HepG2 (cell line): ENCODE measurements around the gene SETD1A. TPM values are rescaled to one million over a fixed set of nuclear protein-coding genes. Genes with fewer than 3 reads are reported as not detected.
A peak's percentile ranks its signal among the peaks of the same experiment; 100 is the strongest.

Experiments
- ELK4 ChIP-seq: sonication (generic); formaldehyde crosslinking; IDR thresholded peaks from 2 replicates; pipeline ENCODE4 v1.9.0; 2021; ENCODE audit warnings: missing genetic modification reagents, borderline replicate concordance
- GABPA ChIP-seq, 2 experiments: IDR thresholded peaks; 2 replicates each; pipeline ENCODE4 v1.6.1; 2011 to 2016; ENCODE audit warnings: low read depth in 2 of 2, low read length in 1 of 2, missing biosample characterization in 1 of 2, missing genetic modification characterization in 1 of 2
- GABPB1 ChIP-seq: IDR thresholded peaks from 2 replicates; pipeline ENCODE4 v1.6.1; 2016; ENCODE audit warnings: mild to moderate bottlenecking, missing genetic modification reagents, moderate library complexity, missing compliant biosample characterization
- POLR2A ChIP-seq, 2 experiments: IDR thresholded peaks; 2 replicates each; pipeline ENCODE4 v1.6.1; 2011; ENCODE audit warnings: low read depth in 2 of 2, low read length in 2 of 2, mild to moderate bottlenecking in 1 of 2, moderate library complexity in 1 of 2; ENCODE audit not compliant: insufficient read depth in 1 of 2
- SNAPC4 ChIP-seq: sonication (generic); formaldehyde crosslinking; IDR thresholded peaks from 2 replicates; pipeline ENCODE4 v1.4.0; 2020; ENCODE audit warnings: mild to moderate bottlenecking, missing genetic modification reagents
- SRSF9 ChIP-seq: fragments of 200-400 bp; formaldehyde crosslinking; IDR thresholded peaks from 2 replicates; pipeline ENCODE4 v1.6.1; 2018; ENCODE audit warnings: borderline replicate concordance, mild to moderate bottlenecking, low read depth, low read length; ENCODE audit not compliant: insufficient read depth, poor library complexity, severe bottlenecking
- THAP11 ChIP-seq: IDR thresholded peaks from 2 replicates; pipeline ENCODE4 v1.6.1; 2016; ENCODE audit warnings: missing biosample characterization, missing genetic modification reagents
- ZBTB39 ChIP-seq: sonication (generic); formaldehyde crosslinking; IDR thresholded peaks from 2 replicates; pipeline ENCODE4 v1.5.0; 2020; ENCODE audit warnings: missing genetic modification reagents
- ZFP62 ChIP-seq: sonication (generic); formaldehyde crosslinking; IDR thresholded peaks from 2 replicates; pipeline ENCODE4 v1.4.0; 2020; ENCODE audit warnings: missing genetic modification reagents
- ZFX ChIP-seq: sonication (generic); formaldehyde crosslinking; IDR thresholded peaks from 2 replicates; pipeline ENCODE4 v1.4.0; 2020; ENCODE audit warnings: mild to moderate bottlenecking, low read depth, missing genetic modification reagents, moderate library complexity
- ZFY ChIP-seq: sonication (generic); formaldehyde crosslinking; IDR thresholded peaks from 2 replicates; pipeline ENCODE4 v1.4.0; 2020; ENCODE audit warnings: missing genetic modification reagents
- ZHX1 ChIP-seq: sonication (generic); formaldehyde crosslinking; IDR thresholded peaks from 2 replicates; pipeline ENCODE4 v1.8.1; 2022; ENCODE audit warnings: low read depth, mild to moderate bottlenecking, missing genetic modification reagents
- ZMYM2 ChIP-seq: sonication (generic); formaldehyde crosslinking; IDR thresholded peaks from 2 replicates; pipeline ENCODE4 v1.8.0; 2022; ENCODE audit warnings: mild to moderate bottlenecking, missing genetic modification reagents
- ZNF569 ChIP-seq: sonication (generic); formaldehyde crosslinking; IDR thresholded peaks from 2 replicates; pipeline ENCODE4 v1.5.0; 2020; ENCODE audit warnings: mild to moderate bottlenecking, missing genetic modification reagents, moderate library complexity, borderline replicate concordance
- ZNF782 ChIP-seq: sonication (generic); formaldehyde crosslinking; IDR thresholded peaks from 2 replicates; pipeline ENCODE4 v1.4.0; 2020; ENCODE audit warnings: missing genetic modification reagents, mild to moderate bottlenecking, borderline replicate concordance
- ZNF83 ChIP-seq: sonication (generic); formaldehyde crosslinking; IDR thresholded peaks from 2 replicates; pipeline ENCODE4 v1.4.0; 2020; ENCODE audit warnings: missing genetic modification reagents, mild to moderate bottlenecking, borderline replicate concordance
- polyA plus RNA-seq, 8 experiments: library from polyadenylated mRNA; depleted of rRNA in 3 of 8; stranded (reverse) in 7 of 8; unstranded in 1 of 8; fragments of >200 nt; fragmentation: Illumina TruSeq in 4 of 8; extraction: Trizol in 4 of 8; gene quantifications; 2 replicates each; pipeline versions ENCODE4 v1.2.1 to v1.2.3, GENCODE V29; 2011 to 2016; ENCODE audit warnings: low read depth in 4 of 8, missing spikeins in 1 of 8, mixed read lengths in 1 of 8; ENCODE audit not compliant: insufficient read depth in 1 of 8
- total RNA-seq, 5 experiments: library from RNA; depleted of rRNA; stranded (reverse); fragments of >200 nt; fragmentation: Illumina TruSeq; extraction: Trizol; gene quantifications; 2 replicates each; pipeline ENCODE4 v1.2.3, GENCODE V29; 2016; ENCODE audit warnings: low read depth in 1 of 5

Gene SETD1A
- total and polyA plus RNA-seq, 2 of the 13 experiments (the other 11 are each of a cell fraction or from before 2014, with no cell fraction given) = 3.8 to 5.6 TPM

GRCh38 chr16:30927789-30928378, 29.7 kb upstream of the SETD1A start (continued):
- TF ChIP-seq ZNF83 (CRISPR knock-in tag) (no peak), POLR2A (IDR thresholded peaks at IDR 0.05; ENCODE audit: insufficient read depth in 1 of 2, low read depth in 2 of 2, low read length in 2 of 2) (0 out of 4 replicates have a peak, but pooled peaks of 1 of the 2 experiments have one; percentile 36), GABPA (IDR thresholded peaks at IDR 0.05; ENCODE audit: low read depth, low read length) (no peak), GABPA (CRISPR knock-in tag; IDR thresholded peaks at IDR 0.05; ENCODE audit: low read depth) (peak; percentile 62), ZHX1 (no peak), ZNF569 (CRISPR knock-in tag) (no peak), ZNF782 (CRISPR knock-in tag) (0 out of 2 replicates have a peak, but pooled peaks have one; percentile 45), ZBTB39 (CRISPR knock-in tag) (peak; percentile 45; the same call in 1 of the 2 replicates), ZFX (CRISPR knock-in tag) (peak; percentile 37; the same call in 1 of the 2 replicates), THAP11 (peak; percentile 96), ZFY (CRISPR knock-in tag) (peak; percentile 37; the same call in 1 of the 2 replicates), ZMYM2 (CRISPR knock-in tag) (no peak), ZFP62 (CRISPR knock-in tag) (no peak), SNAPC4 (no peak), GABPB1 (CRISPR knock-in tag) (peak; percentile 63), ELK4 (CRISPR knock-in tag) (no peak), SRSF9 (no peak)
